Putamen (tissue), 1 donor: ENCODE measurements around the gene HOXB13.
"Not testable (repeated sequence)": the region's sequence is repeated elsewhere in the genome, so short reads cannot be mapped to it uniquely, and the experiment has no call there.

ENCODE experiments used
- DNase-seq: peaks from one replicate; pipeline ENCODE4 v3.0.0-alpha.2; 2016; ENCODE audit warnings: low spot score

Gene HOXB13

GRCh38 chr17:48726114-48726915 lies 2.2 kb downstream of the HOXB13 start:
- no peak for DNase-seq

- no peak for DNase-seq
These were observed 3.1 kb downstream of the HOXB13 start for GRCh38 chr17:48725288-48726064.

GRCh38 chr17:48725004-48725287 lies 3.6 kb downstream of the HOXB13 start:
- no peak for DNase-seq

- DNase-seq, result peak; percentile 41
These were observed 4.1 kb downstream of the HOXB13 start for GRCh38 chr17:48724251-48725003.

- no peak for DNase-seq
These were observed 4.9 kb downstream of the HOXB13 start for GRCh38 chr17:48723423-48724250.

- DNase-seq, result no peak
These were observed 5.6 kb downstream of the HOXB13 start, which contains the start of gene PRAC2 for GRCh38 chr17:48722915-48723422. Gene PRAC2, plus strand, starts transcription at chr17:48723185. Its CDS starts 1,226 bp downstream, at chr17:48724411.

- DNase-seq, result no peak
These were observed 6.2 kb downstream of the HOXB13 start, which contains the start of gene PRAC1 for GRCh38 chr17:48722201-48722907. Gene PRAC1, minus strand, starts transcription at chr17:48722518. Its CDS starts 126 bp downstream, at chr17:48722392.

GRCh38 chr17:48721009-48721402 lies 7.5 kb downstream of the HOXB13 start:
- DNase-seq, result no peak

- no peak for DNase-seq
These were observed 8.1 kb downstream of the HOXB13 start for GRCh38 chr17:48720266-48721008.

- DNase-seq, result no peak
These were observed 8.8 kb downstream of the HOXB13 start for GRCh38 chr17:48719642-48720265.

GRCh38 chr17:48718761-48719641 lies 9.5 kb downstream of the HOXB13 start:
- no peak for DNase-seq

GRCh38 chr17:48718227-48718760 lies 10.3 kb downstream of the HOXB13 start:
- DNase-seq, result no peak

GRCh38 chr17:48717367-48718226 lies 11.0 kb downstream of the HOXB13 start:
- DNase-seq, result no peak

GRCh38 chr17:48716549-48716948 lies 12.0 kb downstream of the HOXB13 start:
- not testable (repeated sequence) for DNase-seq

GRCh38 chr17:48715496-48716399 lies 12.8 kb downstream of the HOXB13 start:
- DNase-seq, result no peak

GRCh38 chr17:48711128-48711527 lies 17.4 kb downstream of the HOXB13 start:
- no peak for DNase-seq
